GM18519 (cell line): ENCODE results near the gene AGPAT4.
"Not testable (repeated sequence)": the region's sequence is repeated elsewhere in the genome, so short reads cannot be mapped to it uniquely, and the experiment has no call there.

ENCODE experiments used
- ATAC-seq: cut with Tn5 transposase; IDR thresholded peaks from one replicate; pipeline ENCODE4 v1.9.1; 2021; ENCODE audit warnings: mild to moderate bottlenecking, moderate library complexity; ENCODE audit not compliant: unreplicated experiment, low FRiP score

Gene AGPAT4

DNA sequence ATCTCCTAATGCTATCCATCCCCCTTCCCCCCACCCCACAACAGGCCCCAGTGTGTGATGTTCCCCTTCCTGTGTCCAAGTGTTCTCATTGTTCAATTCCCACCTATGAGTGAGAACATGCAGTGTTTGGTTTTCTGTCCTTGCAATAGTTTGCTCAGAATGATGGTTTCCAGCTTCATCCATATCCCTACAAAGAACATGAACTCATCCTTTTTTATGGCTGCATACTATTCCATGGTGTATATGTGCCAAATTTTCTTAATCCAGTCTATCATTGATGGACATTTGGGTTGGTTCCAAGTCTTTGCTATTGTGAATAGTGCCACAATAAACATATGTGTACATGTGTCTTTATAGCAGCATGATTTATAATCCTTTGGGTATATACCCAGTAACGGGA, 101.1 kb downstream of the AGPAT4 start:
- not testable (repeated sequence) for ATAC-seq

DNA sequence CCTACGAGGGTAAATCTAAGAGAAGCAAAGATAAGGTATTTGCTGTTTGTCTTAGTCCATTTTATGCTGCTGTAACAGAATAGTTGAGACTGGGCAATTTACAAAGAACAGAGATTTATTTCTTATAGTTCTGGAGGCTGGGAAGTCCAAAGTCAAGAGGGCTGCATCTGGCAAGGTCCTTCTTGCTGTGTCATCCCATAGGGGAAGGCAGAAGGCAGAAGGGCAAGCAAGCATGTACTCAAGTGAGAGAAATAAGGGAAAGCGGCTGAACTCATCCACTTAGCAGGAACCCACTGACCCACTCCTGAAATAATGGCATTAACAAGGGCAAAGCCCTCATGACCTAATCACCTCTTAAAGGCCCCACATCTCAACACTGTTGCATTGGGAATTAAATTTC, 102.7 kb downstream of the AGPAT4 start:
- ATAC-seq: no peak

DNA sequence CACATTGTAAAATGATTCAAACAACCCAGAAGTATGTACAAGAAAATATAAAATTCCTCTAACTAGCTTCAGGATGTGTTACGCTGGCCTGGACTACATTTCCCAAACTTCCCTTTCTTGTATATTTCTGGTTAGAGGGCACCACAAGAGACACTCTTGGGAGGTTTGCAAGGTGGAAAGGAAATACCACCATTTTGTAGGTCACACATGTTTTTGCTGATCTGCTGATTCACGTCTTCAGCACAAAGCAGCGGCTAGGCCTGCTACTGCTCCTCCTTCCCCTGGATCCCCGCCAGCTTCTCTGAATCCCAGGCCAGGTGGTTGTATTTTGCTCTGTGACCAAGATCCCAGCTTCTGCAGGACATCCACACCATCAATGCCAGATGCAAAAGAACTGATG, 104.2 kb downstream of the AGPAT4 start:
- no peak for ATAC-seq

- no peak for ATAC-seq
Observed at GRCh38 chr6:161169035-161169434, 104.8 kb downstream of the AGPAT4 start.

- ATAC-seq: no peak
Observed at GRCh38 chr6:161168281-161168891, 105.5 kb downstream of the AGPAT4 start.

DNA sequence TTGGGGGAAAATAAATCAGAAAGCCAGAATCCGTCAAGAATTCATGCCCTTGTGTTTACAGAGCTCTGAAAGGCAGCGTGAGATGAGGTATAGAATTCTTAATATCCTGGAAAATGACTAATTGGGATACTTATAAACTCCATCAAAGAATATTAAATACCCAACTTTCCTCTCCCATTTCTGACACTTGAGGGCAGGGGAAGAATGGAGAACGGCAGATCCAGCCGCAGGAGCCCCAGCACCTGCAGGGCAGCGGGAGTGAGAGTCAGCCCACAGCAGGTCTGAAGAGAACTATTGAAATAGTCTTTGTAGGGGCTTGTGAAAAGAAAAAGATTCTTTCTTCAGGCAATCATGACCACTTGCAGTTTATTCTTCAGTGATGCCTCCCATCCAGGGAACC, 107.2 kb downstream of the AGPAT4 start:
- no peak for ATAC-seq

- no peak for ATAC-seq
Observed at GRCh38 chr6:161166176-161166575, 107.7 kb downstream of the AGPAT4 start.

- ATAC-seq: no peak
Observed at GRCh38 chr6:161164182-161164625, 109.7 kb downstream of the AGPAT4 start.

DNA sequence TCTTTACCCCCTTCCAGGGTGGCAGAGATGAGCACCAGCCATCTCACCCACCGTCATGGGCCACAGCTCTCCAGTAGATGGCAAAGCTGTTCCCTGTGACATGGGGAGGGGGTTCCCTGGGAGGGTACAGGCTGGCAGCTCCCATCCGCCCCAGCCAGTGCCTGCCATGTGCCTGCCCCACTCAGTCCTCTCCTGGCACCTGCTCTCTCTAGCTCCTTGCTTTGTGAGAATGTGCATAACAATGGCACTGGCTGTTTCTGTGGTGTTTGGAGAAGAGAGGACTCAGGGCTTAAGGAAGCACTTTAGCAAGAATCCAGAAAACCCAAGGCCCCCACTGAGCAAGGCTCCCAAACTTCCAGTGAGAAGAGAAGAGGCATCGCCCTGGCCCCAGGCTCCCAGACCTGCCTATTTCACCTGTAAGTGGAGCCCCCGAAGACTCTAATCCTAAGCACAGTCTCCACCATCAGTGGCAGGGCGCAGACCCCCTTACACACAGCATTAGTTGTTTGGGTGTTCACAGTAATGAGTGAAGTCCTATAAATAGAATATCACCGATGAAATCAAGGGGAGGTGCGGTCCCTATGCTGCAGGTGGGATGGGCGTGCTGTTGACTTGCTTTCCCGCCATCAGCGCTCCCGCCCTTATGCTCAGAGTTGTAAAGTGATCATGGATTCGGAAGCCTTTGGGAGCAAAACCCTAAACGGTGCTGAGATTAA, 110.2 kb downstream of the AGPAT4 start:
- ATAC-seq: no peak

DNA sequence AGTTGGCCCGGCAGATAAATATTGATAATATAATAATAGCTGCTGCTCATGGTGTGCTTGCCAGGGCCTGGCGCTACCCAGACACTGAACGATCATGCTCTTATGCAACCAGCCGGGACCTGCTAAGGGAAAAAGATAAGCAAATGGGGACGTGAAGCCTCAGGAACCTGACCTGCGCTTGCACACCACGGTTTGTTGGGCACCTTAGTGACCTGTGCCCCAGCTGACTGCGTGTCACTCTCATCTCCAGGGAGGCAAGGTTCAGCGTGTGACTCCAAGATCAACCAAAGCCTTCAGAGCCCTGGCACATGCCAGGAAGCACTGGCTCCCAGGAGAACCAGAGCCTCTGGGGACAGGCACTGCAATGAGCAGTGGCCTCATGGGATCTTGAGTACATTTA, 111.1 kb downstream of the AGPAT4 start:
- no peak for ATAC-seq

GRCh38 chr6:161161889-161162624, 111.8 kb downstream of the AGPAT4 start:
- no peak for ATAC-seq

DNA sequence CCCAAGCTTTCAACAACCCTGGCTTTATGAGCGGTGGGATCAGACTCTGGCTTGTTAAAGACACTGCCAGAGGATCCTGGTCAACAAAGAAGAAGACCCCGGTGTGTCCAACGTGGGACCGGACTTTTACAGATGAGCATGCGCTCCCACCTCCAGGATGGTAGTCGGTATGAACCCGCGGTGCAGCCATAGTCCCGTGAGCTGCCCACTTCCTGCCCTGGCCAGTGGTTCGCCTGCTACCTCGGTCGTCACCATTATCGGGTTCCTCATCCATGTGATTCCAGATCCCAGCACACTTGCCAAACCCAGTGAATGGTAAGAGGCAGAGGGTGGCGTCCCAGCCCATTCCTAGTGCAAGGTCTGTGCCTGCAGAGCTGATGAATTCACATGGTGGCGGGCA, 112.7 kb downstream of the AGPAT4 start:
- no peak for ATAC-seq

GRCh38 chr6:161154796-161155335, 119.0 kb downstream of the AGPAT4 start:
- ATAC-seq: no peak

GRCh38 chr6:161153725-161154124, 120.1 kb downstream of the AGPAT4 start:
- ATAC-seq: no peak

GRCh38 chr6:161152907-161153662, 120.8 kb downstream of the AGPAT4 start:
- ATAC-seq: no peak

- no peak for ATAC-seq
Observed at GRCh38 chr6:161152527-161152862, 121.4 kb downstream of the AGPAT4 start.

DNA sequence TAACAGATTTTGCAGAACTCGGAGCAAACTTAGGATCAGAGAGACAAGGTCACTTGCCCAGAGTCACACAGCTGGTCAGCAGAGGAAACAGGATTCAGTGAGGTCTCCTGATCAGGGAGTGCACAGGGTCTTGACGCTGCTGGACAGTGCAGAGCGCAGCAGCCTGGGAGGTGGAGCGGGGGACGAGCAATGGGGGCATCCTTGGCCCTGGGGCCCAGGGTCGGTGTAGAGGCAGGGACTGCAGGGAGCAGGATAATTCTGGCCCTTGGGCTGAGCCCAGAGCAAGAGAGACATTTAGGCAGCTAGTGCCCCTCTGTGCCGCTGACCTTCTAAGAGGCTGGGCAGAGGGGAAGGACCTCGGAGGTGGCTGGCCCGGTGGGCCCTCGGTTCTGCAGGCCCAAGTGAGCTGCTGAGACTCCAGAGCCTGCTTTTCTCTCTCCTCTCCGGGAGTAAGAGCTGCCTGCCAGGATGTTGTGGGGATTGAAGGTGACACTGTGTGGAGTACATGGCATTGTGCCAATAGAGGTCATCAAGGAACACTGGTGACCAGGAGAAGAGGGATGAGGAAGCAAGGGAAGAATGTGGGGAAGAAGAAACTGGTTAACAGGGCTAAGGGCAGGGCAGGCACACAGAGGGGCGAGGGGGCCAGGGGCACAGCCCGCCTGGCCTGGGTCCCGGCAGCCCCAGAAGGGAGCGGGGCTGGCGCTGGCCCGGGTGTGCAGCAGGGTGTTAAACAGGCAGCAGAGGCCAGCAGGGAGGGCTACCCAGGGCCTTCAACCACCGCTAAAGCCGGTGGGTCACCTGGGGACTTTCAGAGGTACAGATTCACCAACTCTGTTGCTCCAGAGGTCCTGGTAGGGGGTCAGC, 122.0 kb downstream of the AGPAT4 start:
- no peak for ATAC-seq

GRCh38 chr6:161151059-161151645, 122.7 kb downstream of the AGPAT4 start:
- ATAC-seq: no peak

GRCh38 chr6:161150566-161150965, 123.3 kb downstream of the AGPAT4 start:
- ATAC-seq: no peak
